Esophagus (tissue), 2 donors: Measurements from ENCODE around the gene WDR48. TPM values are rescaled to one million over a fixed set of nuclear protein-coding genes. Genes with fewer than 3 reads are reported as not detected.

Experiments used
- H3K27ac ChIP-seq, 2 donors: one replicate each; pipeline ENCODE4 v1.5.1; 2013; ENCODE audit warnings: low read depth in 2 of 2, mild to moderate bottlenecking in 2 of 2, inconsistent platforms in 1 of 2, low read length in 1 of 2, moderate library complexity in 1 of 2
- H3K27me3 ChIP-seq, 2 donors: one replicate each; pipeline ENCODE4 v1.6.1; 2013; ENCODE audit warnings: low read length in 2 of 2, control low read depth in 1 of 2, mild to moderate bottlenecking in 1 of 2; ENCODE audit not compliant: insufficient read depth in 2 of 2, control insufficient read depth in 1 of 2
- H3K36me3 ChIP-seq, 2 donors: one replicate each; pipeline ENCODE4 v1.6.1; 2013; ENCODE audit warnings: low read length in 1 of 2; ENCODE audit not compliant: control insufficient read depth in 2 of 2, insufficient read depth in 2 of 2
- H3K4me1 ChIP-seq, 2 donors: one replicate each; pipeline ENCODE4 v1.6.1; 2013; ENCODE audit warnings: low read length in 1 of 2; ENCODE audit not compliant: control insufficient read depth in 2 of 2, insufficient read depth in 2 of 2
- H3K4me3 ChIP-seq, 2 donors: one replicate each; pipeline ENCODE4 v1.5.1; 2013; ENCODE audit warnings: low read length in 2 of 2, mild to moderate bottlenecking in 2 of 2, low read depth in 1 of 2, moderate library complexity in 1 of 2
- H3K9me3 ChIP-seq, 2 donors: one replicate each; pipeline ENCODE4 v1.6.1; 2013; ENCODE audit warnings: mild to moderate bottlenecking in 2 of 2, low read depth in 1 of 2, low read length in 1 of 2, moderate library complexity in 1 of 2; ENCODE audit not compliant: control insufficient read depth in 2 of 2, insufficient read depth in 1 of 2
- WGBS, 2 donors: extraction: QIAGEN DNeasy Blood & Tissue Kit; methylation state at CpG; one replicate each; pipeline ENCODE4 v1.1.7; 2013; 5-methylcytosine and 5-hydroxymethylcytosine counted together
- polyA plus RNA-seq, 2 donors: library from polyadenylated mRNA; stranded (reverse); fragments of 200-250 nt; gene quantifications; one replicate each; pipeline ENCODE4 v1.2.3, GENCODE V29; 2013
- donor health status: healthy with polysubstance abuse.
- donor health status: Bipolar disorder and iron deficiency.

The WDR48 gene
- polyA plus RNA-seq, 2 donors = 7.3 to 10.4 TPM

DNA sequence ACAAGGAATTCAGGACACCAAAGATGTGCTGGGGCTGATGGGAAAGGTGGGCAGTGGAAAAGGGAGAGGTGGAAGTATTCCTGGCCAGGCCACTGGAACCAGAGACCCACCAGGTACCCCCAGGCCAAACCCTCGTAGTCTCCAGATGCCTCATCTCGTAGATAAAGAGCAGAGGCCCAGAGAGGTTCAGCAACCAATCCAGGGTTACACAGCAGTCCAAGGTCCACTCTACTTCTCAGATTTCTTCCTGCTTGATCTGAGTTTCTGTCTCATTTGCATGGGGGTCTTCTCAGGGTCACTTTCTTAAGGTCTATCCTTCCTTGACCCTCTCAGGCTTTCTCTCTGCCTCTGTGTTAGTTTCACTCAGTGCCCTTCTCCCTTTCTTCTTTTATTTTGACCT, 60.7 kb downstream of the WDR48 start:
- no peaks in the 10 kb centered on the region for H3K9me3 ChIP-seq
- WGBS, 2 donors = 85 to 94% methylated on average over 2 of the region's 2 CpGs
- peaks cover 0 to 3% of the 10 kb centered on the region in 2 donors for H3K4me1 ChIP-seq
- H3K27me3 ChIP-seq = no peaks in the 10 kb centered on the region
- no peak overlapping the region for H3K4me3 ChIP-seq
- H3K27ac ChIP-seq = no peak overlapping the region
- H3K36me3 ChIP-seq = no peaks in the 10 kb centered on the region

DNA sequence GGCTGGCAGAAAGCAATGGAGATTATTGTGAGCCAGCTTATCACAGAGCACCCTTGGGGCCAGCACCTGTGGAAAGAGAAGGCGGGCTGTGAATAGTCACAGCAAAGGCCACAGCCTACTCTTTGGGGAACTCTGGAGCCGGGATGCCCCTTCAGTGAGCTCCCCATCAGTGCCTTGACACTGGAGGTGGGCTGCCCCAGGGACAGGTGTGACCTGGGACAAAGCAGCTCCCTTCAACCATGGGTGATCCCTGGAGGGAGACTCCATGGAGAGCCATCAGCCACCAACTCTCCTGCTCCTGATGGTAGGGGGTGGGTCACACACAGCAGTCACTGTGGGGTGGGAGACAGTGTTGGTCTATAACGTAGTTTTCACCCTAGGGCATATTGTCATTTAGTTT, 61.5 kb downstream of the WDR48 start:
- Histone ChIP-seq H3K27me3 (no peaks in the 10 kb centered on the region), H3K4me3 (no peak overlapping the region), H3K36me3 (no peaks in the 10 kb centered on the region), H3K9me3 (no peaks in the 10 kb centered on the region), H3K27ac (no peak overlapping the region), H3K4me1 (no peaks in the 10 kb centered on the region)
- WGBS, 2 donors = 92 to 93% methylated on average over 3 of the region's 3 CpGs

DNA sequence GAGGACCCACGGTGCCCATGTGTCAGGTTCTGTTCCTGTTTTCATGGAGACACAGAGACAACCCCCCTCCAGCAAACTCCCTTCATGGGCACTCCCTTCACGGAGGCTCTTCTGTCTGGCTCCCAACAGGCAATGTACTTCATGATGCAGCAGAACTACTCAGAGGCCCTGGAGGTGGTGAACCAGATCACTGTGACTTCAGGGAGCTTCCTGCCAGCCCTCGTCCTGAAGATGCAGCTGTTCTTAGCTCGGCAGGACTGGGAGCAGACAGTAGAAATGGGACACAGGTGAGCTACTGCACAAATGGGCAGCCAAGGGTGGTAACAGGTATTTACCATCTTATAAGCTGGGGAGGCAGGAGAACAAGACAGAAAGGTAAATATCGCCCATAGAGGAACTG, 62.6 kb downstream of the WDR48 start:
- Histone ChIP-seq H3K4me3 (no peak overlapping the region), H3K4me1 (no peaks in the 10 kb centered on the region), H3K27ac (no peak overlapping the region), H3K9me3 (no peaks in the 10 kb centered on the region), H3K36me3 (no peaks in the 10 kb centered on the region), H3K27me3 (no peaks in the 10 kb centered on the region)
- 81 to 86% methylated on average over 5 of the region's 5 CpGs for WGBS, 2 donors

DNA sequence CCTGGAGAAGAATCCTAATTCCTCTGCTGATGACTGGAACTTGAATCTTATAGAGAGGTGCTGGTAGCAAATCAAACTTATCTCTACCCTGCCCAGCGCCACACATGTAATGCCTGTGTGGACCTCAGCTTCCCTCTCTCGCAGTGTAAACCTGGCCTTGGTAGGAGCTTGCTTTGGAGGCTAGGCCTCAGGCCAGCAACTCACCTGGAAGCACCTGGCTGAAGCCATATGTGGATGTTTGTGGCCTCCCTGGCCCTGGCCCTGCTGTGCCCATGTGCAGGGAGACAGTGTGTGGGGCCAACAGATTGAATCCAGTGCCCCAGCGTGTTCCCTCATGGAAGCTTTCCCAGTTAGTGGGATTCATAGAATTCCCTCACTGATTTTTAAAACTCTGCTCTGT, 64.1 kb downstream of the WDR48 start:
- H3K36me3 ChIP-seq = no peaks in the 10 kb centered on the region
- no peaks in the 10 kb centered on the region for H3K27me3 ChIP-seq
- no peak overlapping the region for H3K4me3 ChIP-seq
- H3K9me3 ChIP-seq = no peaks in the 10 kb centered on the region
- peaks cover 0 to 3% of the 10 kb centered on the region in 2 donors for H3K4me1 ChIP-seq
- H3K27ac ChIP-seq = no peak overlapping the region
- WGBS, 2 donors = 89 to 93% methylated on average over 3 of the region's 3 CpGs

DNA sequence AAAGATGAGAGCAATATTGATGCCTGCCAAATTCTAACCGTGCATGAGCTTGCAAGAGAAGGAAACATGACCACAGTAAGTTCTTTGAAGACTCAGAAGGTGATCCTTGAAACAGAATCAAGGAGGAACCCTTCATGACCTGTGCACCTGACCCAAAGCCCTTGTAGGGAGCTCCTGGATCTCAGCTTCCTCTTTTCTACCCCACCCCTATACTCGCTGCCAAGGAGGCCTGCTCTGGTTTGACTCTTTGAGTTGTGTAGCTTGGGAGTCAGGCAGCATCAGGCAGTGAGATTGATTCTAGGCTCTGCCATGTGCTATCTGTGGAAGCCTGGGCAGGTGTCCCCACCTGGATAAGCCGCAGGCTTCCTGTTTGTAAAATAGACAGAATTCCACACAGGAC, 66.3 kb downstream of the WDR48 start:
- whole genome bisulfite sequencing, 2 donors = 67 to 80% methylated on average over 3 of the region's 3 CpGs
- no peak overlapping the region for H3K4me3 ChIP-seq
- no peaks in the 10 kb centered on the region for H3K36me3 ChIP-seq
- no peaks in the 10 kb centered on the region for H3K9me3 ChIP-seq
- no peaks in the 10 kb centered on the region for H3K27me3 ChIP-seq
- H3K27ac ChIP-seq = no peak overlapping the region
- peaks cover 0 to 6% of the 10 kb centered on the region in 2 donors for H3K4me1 ChIP-seq

DNA sequence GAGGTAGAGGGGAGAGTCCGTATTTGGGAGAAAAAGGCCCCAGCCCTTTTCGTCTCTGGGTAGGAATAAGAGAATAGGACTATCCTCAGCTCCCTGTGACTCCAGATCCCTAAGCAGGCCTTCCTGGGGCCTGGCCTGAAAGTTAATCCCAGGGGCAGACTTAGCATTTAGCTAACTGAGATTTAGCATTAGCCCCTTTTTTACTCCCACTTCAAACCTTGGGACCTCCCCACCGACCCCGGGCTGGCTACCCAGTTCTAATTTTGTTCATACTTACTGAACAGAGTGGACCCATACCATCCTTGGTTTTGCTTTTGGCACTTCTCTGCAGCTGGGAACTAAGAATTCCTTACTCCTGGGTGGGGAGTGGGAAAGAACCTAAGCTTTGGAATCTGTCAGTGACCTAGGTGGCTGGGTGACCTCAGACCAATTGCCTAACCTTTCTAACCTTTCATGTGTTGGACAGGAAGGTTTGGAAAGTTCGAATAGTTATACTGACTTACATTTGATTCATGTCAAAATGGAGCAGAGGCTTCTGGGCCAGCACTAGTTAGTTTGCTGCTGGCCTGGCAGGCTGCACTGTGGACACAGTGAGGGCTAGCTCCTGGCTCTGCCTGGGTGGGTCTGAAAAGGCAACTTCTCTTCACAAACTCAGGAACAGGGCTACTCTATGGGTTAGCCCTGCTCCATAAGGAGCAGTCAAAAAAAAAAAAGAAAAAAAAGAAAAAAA, 67.3 kb downstream of the WDR48 start:
- no peak overlapping the region for H3K27ac ChIP-seq
- peaks cover 0 to 6% of the 10 kb centered on the region in 2 donors for H3K4me1 ChIP-seq
- H3K36me3 ChIP-seq = no peaks in the 10 kb centered on the region
- H3K4me3 ChIP-seq = no peak overlapping the region
- H3K27me3 ChIP-seq = no peaks in the 10 kb centered on the region
- WGBS, 2 donors = 88 to 90% methylated on average over 5 of the region's 5 CpGs
- no peaks in the 10 kb centered on the region for H3K9me3 ChIP-seq

DNA sequence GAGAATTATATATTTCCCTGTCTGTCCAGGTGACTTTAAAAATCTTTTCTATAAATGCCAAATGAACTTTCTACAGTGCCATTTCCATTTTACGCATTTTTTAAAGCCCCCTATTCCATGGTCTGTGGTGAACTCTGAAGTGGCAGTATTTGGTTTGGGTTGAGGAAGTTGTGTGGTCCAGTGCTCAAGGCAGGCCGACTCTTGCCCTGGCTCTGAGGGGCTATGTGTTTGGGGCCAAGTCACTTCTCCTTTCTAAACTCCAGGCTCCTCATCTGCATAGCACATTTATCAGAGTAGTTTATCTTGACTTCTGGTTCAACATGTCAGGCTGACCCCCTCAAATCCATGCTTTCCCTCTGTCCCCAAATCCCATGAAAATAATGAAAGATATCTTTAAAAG, 69.8 kb downstream of the WDR48 start:
- Histone ChIP-seq H3K4me1 (peaks cover 0 to 12% of the 10 kb centered on the region in 2 donors), H3K27ac (no peak overlapping the region)
- 84 to 94% methylated on average over 2 of the region's 2 CpGs for WGBS, 2 donors

DNA sequence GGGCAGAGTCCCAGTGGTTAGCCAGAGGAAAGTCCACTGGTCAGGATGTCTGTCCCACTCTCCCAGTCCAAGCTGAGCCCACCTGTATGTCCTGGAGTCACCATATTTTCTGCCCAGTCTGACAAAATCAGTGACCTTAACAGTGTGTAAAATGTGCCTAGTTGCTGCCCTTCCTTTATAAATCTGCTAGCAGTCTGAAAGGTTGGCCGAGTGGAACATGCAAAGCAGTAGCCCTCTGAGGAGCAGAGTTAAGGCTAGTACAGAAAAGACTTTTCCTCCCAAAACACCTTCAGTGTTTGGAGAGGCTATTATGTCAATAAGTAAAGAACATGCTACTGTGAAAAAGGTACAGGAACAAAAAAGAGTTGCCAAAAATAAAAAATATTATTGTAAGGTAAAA, 71.0 kb downstream of the WDR48 start:
- Histone ChIP-seq H3K27me3 (no peaks in the 10 kb centered on the region), H3K4me3 (no peak overlapping the region), H3K27ac (no peak overlapping the region), H3K4me1 (peaks cover 0 to 12% of the 10 kb centered on the region in 2 donors), H3K36me3 (no peaks in the 10 kb centered on the region), H3K9me3 (no peaks in the 10 kb centered on the region)
- 81 to 93% methylated on average over 1 of the region's 1 CpG for WGBS, 2 donors

More for the DNA sequence above, 69.8 kb downstream of the WDR48 start:
- Histone ChIP-seq H3K4me3 (no peak overlapping the region), H3K27me3 (no peaks in the 10 kb centered on the region), H3K9me3 (no peaks in the 10 kb centered on the region), H3K36me3 (no peaks in the 10 kb centered on the region)

DNA sequence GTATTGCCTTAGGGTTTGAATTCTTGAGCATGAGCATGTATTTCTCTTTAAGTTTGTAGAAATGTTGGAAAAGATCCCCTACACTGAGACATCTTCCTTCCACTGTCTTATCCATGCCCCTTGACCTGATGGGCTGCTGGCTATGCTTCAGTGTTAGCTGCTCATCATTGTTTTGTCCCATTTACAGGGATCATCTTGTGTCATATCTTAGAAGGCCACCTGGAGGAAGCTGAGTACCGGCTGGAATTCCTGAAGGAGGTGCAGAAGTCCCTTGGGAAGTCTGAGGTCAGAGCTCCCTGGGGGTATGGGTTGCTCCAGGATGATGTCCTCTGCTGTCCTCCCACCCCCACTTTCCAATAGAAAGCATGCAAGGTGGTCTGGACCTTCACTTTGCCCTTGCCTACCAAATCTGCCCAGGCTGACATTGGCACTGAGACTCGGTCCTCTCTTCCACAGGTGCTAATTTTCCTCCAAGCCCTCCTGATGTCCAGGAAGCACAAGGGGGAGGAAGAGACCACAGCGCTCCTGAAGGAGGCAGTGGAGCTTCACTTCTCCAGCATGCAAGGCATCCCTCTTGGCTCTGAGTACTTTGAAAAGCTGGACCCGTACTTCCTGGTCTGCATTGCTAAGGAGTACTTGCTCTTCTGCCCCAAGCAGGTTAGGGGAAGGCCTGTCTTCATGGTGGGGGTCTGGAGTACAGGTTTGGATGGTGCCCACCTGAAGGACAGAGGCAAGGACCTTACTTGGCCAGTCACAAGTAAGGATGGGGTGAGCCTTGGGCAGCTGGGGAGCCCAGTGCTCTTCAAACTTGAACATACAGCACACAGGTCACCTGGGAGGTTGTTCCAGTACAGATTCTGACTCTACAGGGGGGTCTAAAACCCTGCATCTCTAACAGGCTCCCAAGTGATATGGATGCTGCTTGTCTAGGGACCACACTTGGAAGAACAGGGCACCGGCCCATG, 73.3 kb downstream of the WDR48 start:
- 73 to 74% methylated on average over 5 of the region's 5 CpGs for WGBS, 2 donors
- H3K36me3 ChIP-seq = peaks cover 0 to 3% of the 10 kb centered on the region in 2 donors
- peaks cover 0 to 13% of the 10 kb centered on the region in 2 donors for H3K4me1 ChIP-seq
- H3K4me3 ChIP-seq = no peak overlapping the region
- no peaks in the 10 kb centered on the region for H3K9me3 ChIP-seq
- H3K27me3 ChIP-seq = no peaks in the 10 kb centered on the region
- H3K27ac ChIP-seq = no peak overlapping the region
